Measurements from ENCODE around the gene GXYLT1. TPM values are rescaled to one million over a fixed set of nuclear protein-coding genes. Genes with fewer than 3 reads are reported as not detected.

The GXYLT1 gene
- total and polyA plus RNA-seq, 2 of the 13 experiments (the other 11 are each of a cell fraction or from before 2014, with no cell fraction given), result 7.8 to 17.0 TPM

GRCh38 chr12:42144408-42145196 lies at the start of gene GXYLT1 (continued):
- TF ChIP-seq, protein P1, sequence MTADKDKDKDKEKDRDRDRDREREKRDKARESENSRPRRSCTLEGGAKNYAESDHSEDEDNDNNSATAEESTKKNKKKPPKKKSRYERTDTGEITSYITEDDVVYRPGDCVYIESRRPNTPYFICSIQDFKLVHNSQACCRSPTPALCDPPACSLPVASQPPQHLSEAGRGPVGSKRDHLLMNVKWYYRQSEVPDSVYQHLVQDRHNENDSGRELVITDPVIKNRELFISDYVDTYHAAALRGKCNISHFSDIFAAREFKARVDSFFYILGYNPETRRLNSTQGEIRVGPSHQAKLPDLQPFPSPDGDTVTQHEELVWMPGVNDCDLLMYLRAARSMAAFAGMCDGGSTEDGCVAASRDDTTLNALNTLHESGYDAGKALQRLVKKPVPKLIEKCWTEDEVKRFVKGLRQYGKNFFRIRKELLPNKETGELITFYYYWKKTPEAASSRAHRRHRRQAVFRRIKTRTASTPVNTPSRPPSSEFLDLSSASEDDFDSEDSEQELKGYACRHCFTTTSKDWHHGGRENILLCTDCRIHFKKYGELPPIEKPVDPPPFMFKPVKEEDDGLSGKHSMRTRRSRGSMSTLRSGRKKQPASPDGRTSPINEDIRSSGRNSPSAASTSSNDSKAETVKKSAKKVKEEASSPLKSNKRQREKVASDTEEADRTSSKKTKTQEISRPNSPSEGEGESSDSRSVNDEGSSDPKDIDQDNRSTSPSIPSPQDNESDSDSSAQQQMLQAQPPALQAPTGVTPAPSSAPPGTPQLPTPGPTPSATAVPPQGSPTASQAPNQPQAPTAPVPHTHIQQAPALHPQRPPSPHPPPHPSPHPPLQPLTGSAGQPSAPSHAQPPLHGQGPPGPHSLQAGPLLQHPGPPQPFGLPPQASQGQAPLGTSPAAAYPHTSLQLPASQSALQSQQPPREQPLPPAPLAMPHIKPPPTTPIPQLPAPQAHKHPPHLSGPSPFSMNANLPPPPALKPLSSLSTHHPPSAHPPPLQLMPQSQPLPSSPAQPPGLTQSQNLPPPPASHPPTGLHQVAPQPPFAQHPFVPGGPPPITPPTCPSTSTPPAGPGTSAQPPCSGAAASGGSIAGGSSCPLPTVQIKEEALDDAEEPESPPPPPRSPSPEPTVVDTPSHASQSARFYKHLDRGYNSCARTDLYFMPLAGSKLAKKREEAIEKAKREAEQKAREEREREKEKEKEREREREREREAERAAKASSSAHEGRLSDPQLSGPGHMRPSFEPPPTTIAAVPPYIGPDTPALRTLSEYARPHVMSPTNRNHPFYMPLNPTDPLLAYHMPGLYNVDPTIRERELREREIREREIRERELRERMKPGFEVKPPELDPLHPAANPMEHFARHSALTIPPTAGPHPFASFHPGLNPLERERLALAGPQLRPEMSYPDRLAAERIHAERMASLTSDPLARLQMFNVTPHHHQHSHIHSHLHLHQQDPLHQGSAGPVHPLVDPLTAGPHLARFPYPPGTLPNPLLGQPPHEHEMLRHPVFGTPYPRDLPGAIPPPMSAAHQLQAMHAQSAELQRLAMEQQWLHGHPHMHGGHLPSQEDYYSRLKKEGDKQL (CRISPR knock-in tag; IDR thresholded peaks at IDR 0.05; ENCODE audit: low read depth), result no peak; the same call in 1 of the 2 replicates
- TF ChIP-seq ZSCAN9 (CRISPR knock-in tag; IDR thresholded peaks at IDR 0.05; ENCODE audit: borderline replicate concordance) (no peak), PITX1 (CRISPR knock-in tag; IDR thresholded peaks at IDR 0.05) (no peak), ZNF761 (CRISPR knock-in tag; conservative IDR thresholded peaks at IDR 0.05) (peak; percentile 78), NFATC3 (CRISPR knock-in tag; IDR thresholded peaks at IDR 0.05) (peak; percentile 95), U2AF1 (optimal IDR thresholded peaks at IDR 0.05; ENCODE audit: low read depth, low read length) (no peak), ZNF138 (CRISPR knock-in tag; IDR thresholded peaks at IDR 0.05; ENCODE audit: low read depth) (no peak), KLF6 (CRISPR knock-in tag; IDR thresholded peaks at IDR 0.05) (peak; percentile 84; the same call in 1 of the 2 replicates), ZUFSP (CRISPR knock-in tag; IDR thresholded peaks at IDR 0.05; ENCODE audit: borderline replicate concordance) (no peak), ZNF784 (CRISPR knock-in tag; IDR thresholded peaks at IDR 0.05; ENCODE audit: borderline replicate concordance) (no peak; the same call in 1 of the 2 replicates), HDAC6 (IDR thresholded peaks at IDR 0.05; ENCODE audit: low read depth, low read length) (no peak), JARID2 (CRISPR knock-in tag; IDR thresholded peaks at IDR 0.05; ENCODE audit: insufficient replicate concordance) (no peak), ZNF7 (CRISPR knock-in tag; IDR thresholded peaks at IDR 0.05) (no peak), AKAP8 (CRISPR knock-in tag; IDR thresholded peaks at IDR 0.05) (no peak), PAWR (CRISPR knock-in tag; IDR thresholded peaks at IDR 0.05; ENCODE audit: borderline replicate concordance) (no peak), ZNF430 (CRISPR knock-in tag; IDR thresholded peaks at IDR 0.05) (peak; percentile 88)
- TF ChIP-seq, protein P2, sequence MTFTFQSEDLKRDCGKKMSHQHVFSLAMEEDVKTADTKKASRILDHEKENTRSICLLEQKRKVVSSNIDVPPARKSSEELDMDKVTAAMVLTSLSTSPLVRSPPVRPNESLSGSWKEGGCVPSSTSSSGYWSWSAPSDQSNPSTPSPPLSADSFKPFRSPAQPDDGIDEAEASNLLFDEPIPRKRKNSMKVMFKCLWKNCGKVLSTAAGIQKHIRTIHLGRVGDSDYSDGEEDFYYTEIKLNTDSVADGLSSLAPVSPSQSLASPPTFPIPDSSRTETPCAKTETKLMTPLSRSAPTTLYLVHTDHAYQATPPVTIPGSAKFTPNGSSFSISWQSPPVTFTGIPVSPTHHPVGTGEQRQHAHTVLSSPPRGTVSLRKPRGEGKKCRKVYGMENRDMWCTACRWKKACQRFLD (CRISPR knock-in tag; IDR thresholded peaks at IDR 0.05; ENCODE audit: borderline replicate concordance), result peak; percentile 89; the same call in 1 of the 2 replicates
- TF ChIP-seq, protein P3, sequence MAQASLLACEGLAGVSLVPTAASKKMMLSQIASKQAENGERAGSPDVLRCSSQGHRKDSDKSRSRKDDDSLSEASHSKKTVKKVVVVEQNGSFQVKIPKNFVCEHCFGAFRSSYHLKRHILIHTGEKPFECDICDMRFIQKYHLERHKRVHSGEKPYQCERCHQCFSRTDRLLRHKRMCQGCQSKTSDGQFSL (CRISPR knock-in tag; IDR thresholded peaks at IDR 0.05), result peak; percentile 46; the same call in 1 of the 2 replicates

All from HepG2 (cell line).